ENCODE data around the gene C1QTNF8.

GRCh38 chr16:1047801-1048200 is 48.2 kb downstream of the C1QTNF8 start:
- TF ChIP-seq CTCF (IDR thresholded peaks at IDR 0.05) (no peak), POLR2AphosphoS5 (IDR thresholded peaks at IDR 0.05) (no peak)

Data from prostate gland (tissue), 2 donors.